Breast epithelium (tissue), 4 donors: Measurements from ENCODE around the gene CDH4. TPM values are rescaled to one million over a fixed set of nuclear protein-coding genes. Genes with fewer than 3 reads are reported as not detected.

Experiments used
- DNase-seq, 2 donors: peaks; one replicate each; pipeline ENCODE4 v3.0.0-alpha.2; 2019; ENCODE audit warnings: low spot score in 2 of 2
- H3K27ac ChIP-seq, 2 donors: fragments of 200-600 bp; sonication (generic) in 1 of 2; one replicate each; pipeline ENCODE4 v1.5.1; 2016 to 2019; ENCODE audit warnings: mild to moderate bottlenecking in 1 of 2
- H3K27me3 ChIP-seq, 2 donors: fragments of 200-600 bp; sonication (generic) in 1 of 2; one replicate each; pipeline versions ENCODE4 v1.5.1 to v1.6.0; 2017 to 2019; ENCODE audit warnings: control low read depth in 1 of 2, mild to moderate bottlenecking in 1 of 2
- H3K36me3 ChIP-seq: fragments of 200-600 bp; one replicate; pipeline ENCODE4 v1.5.1; 2019
- H3K4me1 ChIP-seq, 2 donors: fragments of 200-600 bp; sonication (generic); one replicate each; pipeline ENCODE4 v1.5.1; 2016 to 2019; ENCODE audit warnings: control low read depth in 1 of 2
- H3K4me3 ChIP-seq, 3 donors: fragments of 200-600 bp; sonication (generic); 1 replicate in 2 of 3; 2 replicates in 1 of 3; pipeline ENCODE4 v1.5.1; 2016 to 2019; ENCODE audit warnings: mild to moderate bottlenecking in 3 of 3, moderate library complexity in 2 of 3
- H3K9me3 ChIP-seq, 2 donors: fragments of 200-600 bp; sonication (generic) in 1 of 2; one replicate each; pipeline ENCODE4 v1.5.1; 2016 to 2019; ENCODE audit warnings: control low read depth in 1 of 2
- POLR2A ChIP-seq: fragments of 450-650 bp; IDR thresholded peaks from one replicate; pipeline ENCODE4 v1.6.1; 2016; ENCODE audit warnings: antibody characterized with exemption, mild to moderate bottlenecking, moderate library complexity
- POLR2AphosphoS5 ChIP-seq, 3 donors: sonication (generic); formaldehyde crosslinking; IDR thresholded peaks; one replicate each; pipeline ENCODE4 v1.6.1; 2017; ENCODE audit warnings: antibody characterized with exemption in 3 of 3
- intact Hi-C: fragments of 100-400 bp; cut with DNase I; formaldehyde crosslinking; loops from one replicate; pipeline ENCODE4 v1.15.1; 2023; ENCODE audit warnings: low total_unique reads
- total RNA-seq, 3 donors: library from RNA; depleted of rRNA; stranded (reverse); fragments of >200 nt; gene quantifications; one replicate each; pipeline ENCODE4 v1.1.0, GENCODE V29; 2016
- TF ChIP-seq, protein P1 (sequence below), 3 donors: fragments of 450-650 bp; IDR thresholded peaks; one replicate each; pipeline ENCODE4 v1.5.1; 2016 to 2017; ENCODE audit warnings: antibody characterized with exemption in 3 of 3, mild to moderate bottlenecking in 3 of 3, moderate library complexity in 3 of 3

CDH4 gene
- total RNA-seq, 3 donors from 2014 or later, result under 0.01 TPM; not detected in 2

DNA sequence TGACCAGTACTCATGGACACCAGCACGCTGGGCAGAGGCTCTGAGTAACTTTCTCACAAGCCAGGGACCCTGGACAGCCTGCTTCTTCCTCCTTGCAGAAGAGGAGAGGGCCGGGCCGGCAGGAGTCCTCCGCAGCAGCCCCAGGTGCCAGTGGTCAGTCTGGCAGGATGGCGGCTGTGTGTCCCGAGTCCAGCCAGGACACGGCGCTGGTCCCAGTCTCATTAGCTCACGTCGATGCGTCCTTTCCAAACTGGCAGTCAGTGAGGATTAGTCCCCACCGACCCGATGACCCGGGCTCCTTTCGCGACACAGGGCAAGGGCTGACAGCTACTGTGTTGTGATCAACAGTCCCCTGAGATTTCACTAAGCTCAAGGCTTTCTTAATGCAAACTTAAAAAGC, 546.6 kb downstream of the CDH4 start:
- H3K27me3 ChIP-seq, result peaks cover 3 to 38% of the 10 kb centered on the region in 2 donors

DNA sequence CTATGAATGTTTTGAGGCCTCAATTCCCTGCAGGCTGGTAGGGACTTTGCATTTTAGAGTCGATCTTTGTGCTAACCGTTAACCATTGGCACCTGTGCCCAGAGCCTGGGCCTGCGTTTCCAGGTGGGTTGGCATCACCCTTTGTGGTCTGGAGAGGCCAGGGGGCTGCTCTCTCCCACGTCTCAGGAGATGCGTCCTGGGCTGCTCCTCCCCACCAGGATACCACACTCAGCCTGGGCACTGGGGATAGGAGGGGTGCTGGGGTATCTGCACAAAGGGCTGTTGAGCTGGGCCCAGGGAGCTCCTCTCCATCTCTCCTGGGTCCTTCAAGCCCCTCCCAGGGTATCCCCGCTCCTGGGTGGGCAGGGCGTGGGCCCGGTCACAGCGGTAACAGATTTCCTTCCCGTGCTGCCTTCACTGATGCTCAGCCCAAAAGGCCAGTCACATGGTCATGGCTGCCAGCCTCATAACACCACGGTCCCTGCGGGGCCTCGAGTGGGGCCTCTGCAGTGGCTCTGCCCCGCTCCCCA, 547.4 kb downstream of the CDH4 start:
- Histone ChIP-seq H3K27ac (no peak overlapping the region), H3K4me3 (no peak overlapping the region), H3K9me3 (no peaks in the 10 kb centered on the region), H3K4me1 (no peaks in the 10 kb centered on the region), H3K27me3 (peaks cover 3 to 43% of the 10 kb centered on the region in 2 donors), H3K36me3 (no peaks in the 10 kb centered on the region)
- TF ChIP-seq POLR2A (no peak), POLR2AphosphoS5 (IDR thresholded peaks at IDR 0.05) (no peak)
- TF ChIP-seq, protein P1, sequence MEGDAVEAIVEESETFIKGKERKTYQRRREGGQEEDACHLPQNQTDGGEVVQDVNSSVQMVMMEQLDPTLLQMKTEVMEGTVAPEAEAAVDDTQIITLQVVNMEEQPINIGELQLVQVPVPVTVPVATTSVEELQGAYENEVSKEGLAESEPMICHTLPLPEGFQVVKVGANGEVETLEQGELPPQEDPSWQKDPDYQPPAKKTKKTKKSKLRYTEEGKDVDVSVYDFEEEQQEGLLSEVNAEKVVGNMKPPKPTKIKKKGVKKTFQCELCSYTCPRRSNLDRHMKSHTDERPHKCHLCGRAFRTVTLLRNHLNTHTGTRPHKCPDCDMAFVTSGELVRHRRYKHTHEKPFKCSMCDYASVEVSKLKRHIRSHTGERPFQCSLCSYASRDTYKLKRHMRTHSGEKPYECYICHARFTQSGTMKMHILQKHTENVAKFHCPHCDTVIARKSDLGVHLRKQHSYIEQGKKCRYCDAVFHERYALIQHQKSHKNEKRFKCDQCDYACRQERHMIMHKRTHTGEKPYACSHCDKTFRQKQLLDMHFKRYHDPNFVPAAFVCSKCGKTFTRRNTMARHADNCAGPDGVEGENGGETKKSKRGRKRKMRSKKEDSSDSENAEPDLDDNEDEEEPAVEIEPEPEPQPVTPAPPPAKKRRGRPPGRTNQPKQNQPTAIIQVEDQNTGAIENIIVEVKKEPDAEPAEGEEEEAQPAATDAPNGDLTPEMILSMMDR (IDR thresholded peaks at IDR 0.05), result no peak
- intact Hi-C loops, result no loop called here
- DNase-seq, result no peak

More for the DNA sequence above, 546.6 kb downstream of the CDH4 start:
- TF ChIP-seq POLR2AphosphoS5 (IDR thresholded peaks at IDR 0.05), result no peak
- TF ChIP-seq, protein P1 (IDR thresholded peaks at IDR 0.05), result no peak
- DNase-seq, result no peak
- Histone ChIP-seq H3K27ac (no peak overlapping the region), H3K9me3 (no peaks in the 10 kb centered on the region), H3K36me3 (no peaks in the 10 kb centered on the region), H3K4me1 (no peaks in the 10 kb centered on the region), H3K4me3 (no peak overlapping the region)
- intact Hi-C loops, result no loop called here

DNA sequence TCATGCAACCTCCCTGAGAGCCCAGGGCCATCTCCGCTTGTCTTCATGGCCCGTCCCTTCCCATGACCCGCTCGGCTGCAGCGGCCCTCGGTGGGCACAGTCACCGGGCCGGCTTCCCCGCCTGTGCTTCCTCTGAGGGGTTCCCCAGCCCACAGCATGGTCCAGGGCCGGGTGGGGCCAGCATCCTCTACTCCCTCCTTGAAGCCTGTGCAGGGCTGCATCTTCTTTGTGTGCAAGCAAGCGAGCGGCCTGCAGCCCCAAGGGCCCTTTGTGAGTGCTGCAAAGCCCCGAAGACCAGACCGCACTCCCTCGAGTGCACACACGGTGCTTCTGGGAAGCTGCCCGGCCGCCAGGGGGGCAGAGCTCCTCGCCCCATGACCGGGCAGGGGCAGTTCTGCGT, 547.9 kb downstream of the CDH4 start:
- H3K4me3 ChIP-seq, result no peak overlapping the region
- intact Hi-C loops, result no loop called here
- no peak overlapping the region for H3K27ac ChIP-seq
- TF ChIP-seq POLR2A, result no peak
- no peaks in the 10 kb centered on the region for H3K36me3 ChIP-seq
- H3K27me3 ChIP-seq, result peaks cover 3 to 48% of the 10 kb centered on the region in 2 donors
- H3K4me1 ChIP-seq, result no peaks in the 10 kb centered on the region
- no peaks in the 10 kb centered on the region for H3K9me3 ChIP-seq
- no peak for DNase-seq

DNA sequence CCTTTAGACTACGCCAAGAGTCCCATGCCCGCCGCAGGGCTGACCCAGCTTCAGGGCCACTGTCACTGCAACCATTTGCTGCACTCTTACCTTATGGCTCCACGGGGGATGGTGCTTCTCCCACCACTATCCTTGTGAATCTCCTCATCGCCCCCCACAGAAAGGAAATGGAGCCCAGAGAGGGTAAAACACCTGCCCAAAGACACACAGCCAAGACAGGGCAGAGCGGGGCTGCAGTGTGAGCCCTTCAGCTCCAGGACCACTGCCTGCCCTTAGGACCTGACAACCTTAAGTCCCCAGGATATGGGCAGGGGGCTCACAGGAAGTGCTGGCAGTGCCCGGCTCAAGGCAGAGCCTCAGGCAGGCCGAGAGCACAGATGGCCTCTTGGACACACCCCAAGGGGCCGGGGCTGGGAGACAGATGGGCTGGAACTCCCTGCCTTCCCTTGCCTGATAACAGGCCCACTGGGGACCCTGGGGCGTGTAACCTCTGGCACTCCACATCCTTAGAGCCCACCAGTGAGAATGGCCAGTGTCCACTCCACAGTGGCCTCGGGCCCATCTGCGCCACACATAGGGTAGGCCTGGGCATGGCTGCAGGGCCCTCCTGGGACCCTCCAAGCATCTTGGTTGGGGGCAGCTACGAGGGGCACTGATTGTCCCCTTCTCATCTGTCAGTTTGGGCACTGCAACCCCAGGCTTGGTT, 548.5 kb downstream of the CDH4 start:
- intact Hi-C loops, result no loop called here
- Histone ChIP-seq H3K36me3 (no peaks in the 10 kb centered on the region), H3K27ac (no peak overlapping the region), H3K4me3 (no peak overlapping the region), H3K4me1 (no peaks in the 10 kb centered on the region), H3K9me3 (no peaks in the 10 kb centered on the region), H3K27me3 (peaks cover 3 to 54% of the 10 kb centered on the region in 2 donors)
- DNase-seq, result no peak
- no peak for TF ChIP-seq POLR2A
- TF ChIP-seq POLR2AphosphoS5 (IDR thresholded peaks at IDR 0.05), result no peak
- TF ChIP-seq, protein P1 (IDR thresholded peaks at IDR 0.05), result no peak

DNA sequence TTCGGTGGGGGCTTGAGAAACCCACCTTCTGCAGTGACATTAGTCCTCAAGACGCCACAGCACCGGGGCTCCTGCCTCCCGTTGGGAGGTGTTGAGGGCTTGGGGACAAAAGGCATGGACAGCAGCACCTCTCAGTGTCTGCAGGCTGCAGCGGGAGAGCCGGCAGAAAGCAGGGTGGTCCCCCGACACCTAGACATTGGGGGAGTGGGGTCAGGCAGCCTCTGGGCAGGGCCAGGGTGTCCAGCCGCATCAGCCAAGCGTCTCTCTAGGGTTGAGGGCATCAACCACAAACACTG, 549.0 kb downstream of the CDH4 start:
- DNase-seq, result no peak
- intact Hi-C loops, result no loop called here
- Histone ChIP-seq H3K9me3 (no peaks in the 10 kb centered on the region), H3K27me3 (peaks cover 3 to 59% of the 10 kb centered on the region in 2 donors), H3K36me3 (no peaks in the 10 kb centered on the region), H3K27ac (no peak overlapping the region), H3K4me1 (no peaks in the 10 kb centered on the region), H3K4me3 (no peak overlapping the region)
- TF ChIP-seq, protein P1 (IDR thresholded peaks at IDR 0.05), result no peak
- TF ChIP-seq POLR2A, result no peak
- TF ChIP-seq POLR2AphosphoS5 (IDR thresholded peaks at IDR 0.05), result no peak
